Sigmoid colon (tissue), 7 donors: ENCODE measurements around the gene SDC1. TPM values are rescaled to one million over a fixed set of nuclear protein-coding genes. Genes with fewer than 3 reads are reported as not detected.

Source experiments
- DNase-seq: peaks from one replicate; pipeline ENCODE4 v3.0.0-alpha.2; 2019
- H3K27ac ChIP-seq, 4 donors: fragments of 200-600 bp; sonication (generic); one replicate each; pipeline ENCODE4 v1.5.1; 2016 to 2019; ENCODE audit warnings: mild to moderate bottlenecking in 1 of 4
- H3K27me3 ChIP-seq, 3 donors: fragments of 200-600 bp; sonication (generic); one replicate each; pipeline ENCODE4 v1.5.1; 2019; ENCODE audit warnings: mild to moderate bottlenecking in 1 of 3
- H3K36me3 ChIP-seq, 4 donors: fragments of 200-600 bp; sonication (generic); one replicate each; pipeline ENCODE4 v1.5.1; 2016 to 2019
- H3K4me1 ChIP-seq, 4 donors: fragments of 200-600 bp; sonication (generic); one replicate each; pipeline ENCODE4 v1.5.1; 2017 to 2019
- H3K4me3 ChIP-seq, 4 donors: fragments of 200-600 bp; sonication (generic); one replicate each; pipeline ENCODE4 v1.5.1; 2017 to 2019; ENCODE audit warnings: mild to moderate bottlenecking in 2 of 4, moderate library complexity in 1 of 4
- H3K9me3 ChIP-seq, 4 donors: fragments of 200-600 bp in 3 of 4; sonication (generic) in 3 of 4; one replicate each; pipeline versions ENCODE4 v1.5.1 to v1.6.1; 2013 to 2019
- CTCF ChIP-seq, 4 experiments: fragments of 450-650 bp in 3 of 4; fragments of 200-600 bp in 1 of 4; IDR thresholded peaks; one replicate each; pipeline ENCODE4 v1.5.1; 2016 to 2019; ENCODE audit warnings: antibody characterized with exemption in 4 of 4, mild to moderate bottlenecking in 3 of 4, moderate library complexity in 2 of 4
- EP300 ChIP-seq, 4 donors: sonication (generic); formaldehyde crosslinking; IDR thresholded peaks; one replicate each; pipeline ENCODE4 v1.6.1; 2017; ENCODE audit warnings: antibody characterized with exemption in 4 of 4
- POLR2A ChIP-seq, 2 donors: fragments of 450-650 bp; IDR thresholded peaks; one replicate each; pipeline ENCODE4 v1.6.1; 2016; ENCODE audit warnings: antibody characterized with exemption in 2 of 2, mild to moderate bottlenecking in 2 of 2, moderate library complexity in 2 of 2
- POLR2AphosphoS5 ChIP-seq, 4 donors: sonication (generic); formaldehyde crosslinking; IDR thresholded peaks; one replicate each; pipeline ENCODE4 v1.6.1; 2017; ENCODE audit warnings: antibody characterized with exemption in 4 of 4
- WGBS, 2 donors: extraction: QIAGEN DNeasy Blood & Tissue Kit; methylation state at CpG; one replicate each; pipeline ENCODE4 v1.1.7; 2013; 5-methylcytosine and 5-hydroxymethylcytosine counted together
- intact Hi-C: fragments of 100-400 bp; cut with DNase I; formaldehyde crosslinking; loops from one replicate; pipeline ENCODE4 v1.15.1; 2023
- polyA plus RNA-seq, 3 donors: library from polyadenylated mRNA; stranded (reverse); fragments of 200-250 nt; gene quantifications; one replicate each; pipeline ENCODE4 v1.2.3, GENCODE V29; 2013
- total RNA-seq, 4 donors: library from RNA; depleted of rRNA; stranded (reverse); fragments of >200 nt; gene quantifications; one replicate each; pipeline ENCODE4 v1.1.0, GENCODE V29; 2016
- donor health status: healthy with polysubstance abuse.
- donor health status: Bipolar disorder and iron deficiency.
- donor health status: healthy.

Gene SDC1
- total and polyA plus RNA-seq, 7 donors, result 0.33 to 104 (median 8.0) TPM; not detected in 1

- 63 to 82% methylated on average over 26 of the region's 26 CpGs for WGBS, 2 donors
- TF ChIP-seq CTCF (IDR thresholded peaks at IDR 0.05) (no peak), POLR2AphosphoS5 (IDR thresholded peaks at IDR 0.05) (no peak), POLR2A (IDR thresholded peaks at IDR 0.05) (no peak), EP300 (IDR thresholded peaks at IDR 0.05) (no peak)
- Histone ChIP-seq H3K4me1 (no peaks in the 10 kb centered on the region), H3K4me3 (no peak overlapping the region), H3K27ac (no peak overlapping the region), H3K36me3 (no peaks in the 10 kb centered on the region), H3K27me3 (no peaks in the 10 kb centered on the region), H3K9me3 (no peaks in the 10 kb centered on the region)
- DNase-seq, result no peak
- intact Hi-C loops, result no loop called here
Observed at GRCh38 chr2:20168727-20169696, 55.9 kb downstream of the SDC1 start.

- no peaks in the 10 kb centered on the region for H3K4me1 ChIP-seq
- H3K27ac ChIP-seq, result no peak overlapping the region
- DNase-seq, result no peak
- WGBS, 2 donors, result 30 to 73% methylated on average over 17 of the region's 17 CpGs
- intact Hi-C loops, result no loop called here
- no peaks in the 10 kb centered on the region for H3K9me3 ChIP-seq
- H3K4me3 ChIP-seq, result no peak overlapping the region
- TF ChIP-seq EP300 (IDR thresholded peaks at IDR 0.05) (no peak), CTCF (IDR thresholded peaks at IDR 0.05) (no peak), POLR2AphosphoS5 (IDR thresholded peaks at IDR 0.05) (no peak), POLR2A (IDR thresholded peaks at IDR 0.05) (no peak)
- H3K36me3 ChIP-seq, result no peaks in the 10 kb centered on the region
- no peaks in the 10 kb centered on the region for H3K27me3 ChIP-seq
Observed at GRCh38 chr2:20168048-20168726, 56.7 kb downstream of the SDC1 start.

- H3K27me3 ChIP-seq, result no peaks in the 10 kb centered on the region
- H3K36me3 ChIP-seq, result no peaks in the 10 kb centered on the region
- TF ChIP-seq EP300 (IDR thresholded peaks at IDR 0.05), result no peak
- TF ChIP-seq POLR2A (IDR thresholded peaks at IDR 0.05), result no peak
- TF ChIP-seq CTCF (IDR thresholded peaks at IDR 0.05), result no peak
- TF ChIP-seq POLR2AphosphoS5 (IDR thresholded peaks at IDR 0.05), result no peak
- no peaks in the 10 kb centered on the region for H3K4me1 ChIP-seq
- no peak overlapping the region for H3K27ac ChIP-seq
- no peak overlapping the region for H3K4me3 ChIP-seq
- intact Hi-C loops, result no loop called here
- H3K9me3 ChIP-seq, result no peaks in the 10 kb centered on the region
- WGBS, 2 donors, result 88 to 89% methylated on average over 4 of the region's 4 CpGs
- DNase-seq, result no peak
Observed at GRCh38 chr2:20167356-20167755, 57.6 kb downstream of the SDC1 start.

GRCh38 chr2:20165677-20166509, 59.0 kb downstream of the SDC1 start:
- no peak for TF ChIP-seq CTCF (IDR thresholded peaks at IDR 0.05)
- TF ChIP-seq POLR2A (IDR thresholded peaks at IDR 0.05), result no peak
- no peak for TF ChIP-seq POLR2AphosphoS5 (IDR thresholded peaks at IDR 0.05)
- no peak for TF ChIP-seq EP300 (IDR thresholded peaks at IDR 0.05)
- Histone ChIP-seq H3K9me3 (no peaks in the 10 kb centered on the region), H3K4me1 (no peaks in the 10 kb centered on the region), H3K36me3 (no peaks in the 10 kb centered on the region), H3K27me3 (no peaks in the 10 kb centered on the region), H3K27ac (no peak overlapping the region), H3K4me3 (no peak overlapping the region)
- intact Hi-C loops, result no loop called here
- WGBS, 2 donors, result 86 to 89% methylated on average over 9 of the region's 9 CpGs
- DNase-seq, result no peak
